Measurements from ENCODE around the gene SCN7A.

The SCN7A gene

GRCh38 chr2:166520604-166521003 is 26.6 kb upstream of the SCN7A start:
- Histone ChIP-seq H3K4me3 (ENCODE audit: low read length) (no peak overlapping the region), H3K79me2 (ENCODE audit: low read length) (no peaks in the 10 kb centered on the region), H2AFZ (ENCODE audit: low read depth, low read length) (no peak overlapping the region), H3K36me3 (replicated peaks; ENCODE audit: low read depth, low read length) (no peaks in the 10 kb centered on the region), H3K4me1 (ENCODE audit: low read length) (0 out of 2 replicates have a peak, but pooled peaks cover 6% of the 10 kb centered on the region), H4K20me1 (ENCODE audit: insufficient read depth, low read length) (no peaks in the 10 kb centered on the region), H3K27ac (ENCODE audit: low read length) (no peak overlapping the region), H3K9ac (ENCODE audit: low read length) (no peak overlapping the region), H3K27me3 (ENCODE audit: low read depth, low read length) (peaks cover 11% of the 10 kb centered on the region), H3K4me2 (ENCODE audit: low read length) (no peak overlapping the region), H3K9me3 (ENCODE audit: insufficient read depth, low read length) (no peaks in the 10 kb centered on the region)
- TF ChIP-seq, protein P1, sequence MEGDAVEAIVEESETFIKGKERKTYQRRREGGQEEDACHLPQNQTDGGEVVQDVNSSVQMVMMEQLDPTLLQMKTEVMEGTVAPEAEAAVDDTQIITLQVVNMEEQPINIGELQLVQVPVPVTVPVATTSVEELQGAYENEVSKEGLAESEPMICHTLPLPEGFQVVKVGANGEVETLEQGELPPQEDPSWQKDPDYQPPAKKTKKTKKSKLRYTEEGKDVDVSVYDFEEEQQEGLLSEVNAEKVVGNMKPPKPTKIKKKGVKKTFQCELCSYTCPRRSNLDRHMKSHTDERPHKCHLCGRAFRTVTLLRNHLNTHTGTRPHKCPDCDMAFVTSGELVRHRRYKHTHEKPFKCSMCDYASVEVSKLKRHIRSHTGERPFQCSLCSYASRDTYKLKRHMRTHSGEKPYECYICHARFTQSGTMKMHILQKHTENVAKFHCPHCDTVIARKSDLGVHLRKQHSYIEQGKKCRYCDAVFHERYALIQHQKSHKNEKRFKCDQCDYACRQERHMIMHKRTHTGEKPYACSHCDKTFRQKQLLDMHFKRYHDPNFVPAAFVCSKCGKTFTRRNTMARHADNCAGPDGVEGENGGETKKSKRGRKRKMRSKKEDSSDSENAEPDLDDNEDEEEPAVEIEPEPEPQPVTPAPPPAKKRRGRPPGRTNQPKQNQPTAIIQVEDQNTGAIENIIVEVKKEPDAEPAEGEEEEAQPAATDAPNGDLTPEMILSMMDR (IDR thresholded peaks at IDR 0.05; ENCODE audit: low read depth, low read length), result no peak
- no peak for TF ChIP-seq EZH2phosphoT487 (IDR thresholded peaks at IDR 0.05; ENCODE audit: low read depth)

- Histone ChIP-seq H3K4me3 (ENCODE audit: low read length) (no peak overlapping the region), H3K9ac (ENCODE audit: low read length) (no peak overlapping the region), H3K79me2 (ENCODE audit: low read length) (no peaks in the 10 kb centered on the region), H3K27ac (ENCODE audit: low read length) (no peak overlapping the region), H3K36me3 (replicated peaks; ENCODE audit: low read depth, low read length) (no peaks in the 10 kb centered on the region), H3K9me3 (ENCODE audit: insufficient read depth, low read length) (no peaks in the 10 kb centered on the region), H2AFZ (ENCODE audit: low read depth, low read length) (no peak overlapping the region), H3K4me1 (ENCODE audit: low read length) (0 out of 2 replicates have a peak, but pooled peaks cover 6% of the 10 kb centered on the region), H4K20me1 (ENCODE audit: insufficient read depth, low read length) (no peaks in the 10 kb centered on the region), H3K27me3 (ENCODE audit: low read depth, low read length) (peaks cover 11% of the 10 kb centered on the region), H3K4me2 (ENCODE audit: low read length) (no peak overlapping the region)
- TF ChIP-seq, protein P1 (IDR thresholded peaks at IDR 0.05; ENCODE audit: low read depth, low read length), result no peak
- no peak for TF ChIP-seq EZH2phosphoT487 (IDR thresholded peaks at IDR 0.05; ENCODE audit: low read depth)
Measured at GRCh38 chr2:166519391-166519962, 25.4 kb upstream of the SCN7A start.

DNA sequence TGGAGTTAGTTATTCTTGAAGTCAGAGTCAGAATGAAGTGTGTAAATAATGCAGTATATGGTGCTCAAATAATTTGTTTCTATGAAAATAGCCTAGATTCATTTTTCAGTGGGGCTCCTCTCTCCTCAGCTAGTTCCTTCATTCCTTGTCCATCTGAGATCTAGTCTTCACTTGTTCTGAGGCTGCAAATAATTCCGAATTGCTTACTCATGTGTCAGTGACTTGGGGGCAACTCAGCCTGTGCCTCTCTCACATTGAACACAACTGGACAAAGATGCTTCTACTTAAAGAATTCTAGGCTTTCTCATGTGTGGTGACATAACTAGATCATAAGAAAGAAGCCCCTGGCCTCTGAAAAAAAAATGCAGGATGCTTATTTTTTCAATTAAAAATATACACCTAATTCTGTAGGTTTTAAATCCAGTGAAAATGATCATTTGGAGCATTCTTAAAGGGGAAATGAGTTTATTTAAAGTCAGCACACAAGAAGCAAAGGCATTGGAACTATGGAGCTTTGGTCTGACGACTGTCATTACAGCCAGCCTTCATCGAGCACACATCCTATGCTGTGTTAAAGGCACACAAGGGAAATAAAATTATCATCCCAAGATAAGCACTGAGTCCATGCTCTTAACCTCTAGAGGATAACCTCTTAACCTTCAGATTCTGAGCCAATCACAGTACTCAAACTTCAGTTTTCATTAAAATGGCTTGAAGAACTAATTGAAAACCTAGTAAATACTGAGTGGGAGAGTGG is 24.8 kb upstream of the SCN7A start:
- Histone ChIP-seq H3K4me1 (ENCODE audit: low read length) (0 out of 2 replicates have a peak, but pooled peaks cover 6% of the 10 kb centered on the region), H2AFZ (ENCODE audit: low read depth, low read length) (no peak overlapping the region), H3K4me3 (ENCODE audit: low read length) (no peak overlapping the region), H3K9me3 (ENCODE audit: insufficient read depth, low read length) (no peaks in the 10 kb centered on the region), H3K9ac (ENCODE audit: low read length) (no peak overlapping the region), H3K27ac (ENCODE audit: low read length) (no peak overlapping the region), H3K4me2 (ENCODE audit: low read length) (no peak overlapping the region), H3K27me3 (ENCODE audit: low read depth, low read length) (peaks cover 11% of the 10 kb centered on the region), H3K79me2 (ENCODE audit: low read length) (no peaks in the 10 kb centered on the region), H4K20me1 (ENCODE audit: insufficient read depth, low read length) (no peaks in the 10 kb centered on the region), H3K36me3 (replicated peaks; ENCODE audit: low read depth, low read length) (no peaks in the 10 kb centered on the region)
- TF ChIP-seq, protein P1 (IDR thresholded peaks at IDR 0.05; ENCODE audit: low read depth, low read length), result no peak
- no peak for TF ChIP-seq EZH2phosphoT487 (IDR thresholded peaks at IDR 0.05; ENCODE audit: low read depth)

GRCh38 chr2:166517533-166518061 is 23.5 kb upstream of the SCN7A start:
- Histone ChIP-seq H3K4me3 (ENCODE audit: low read length) (no peak overlapping the region), H2AFZ (ENCODE audit: low read depth, low read length) (no peak overlapping the region), H3K9ac (ENCODE audit: low read length) (no peak overlapping the region), H3K4me2 (ENCODE audit: low read length) (no peak overlapping the region), H3K9me3 (ENCODE audit: insufficient read depth, low read length) (no peaks in the 10 kb centered on the region), H3K4me1 (ENCODE audit: low read length) (0 out of 2 replicates have a peak, but pooled peaks cover 6% of the 10 kb centered on the region), H3K27ac (ENCODE audit: low read length) (no peak overlapping the region), H3K79me2 (ENCODE audit: low read length) (no peaks in the 10 kb centered on the region), H4K20me1 (ENCODE audit: insufficient read depth, low read length) (no peaks in the 10 kb centered on the region), H3K36me3 (replicated peaks; ENCODE audit: low read depth, low read length) (no peaks in the 10 kb centered on the region), H3K27me3 (ENCODE audit: low read depth, low read length) (peaks cover 6% of the 10 kb centered on the region; the same call in 1 of the 2 replicates)
- TF ChIP-seq, protein P1 (IDR thresholded peaks at IDR 0.05; ENCODE audit: low read depth, low read length), result no peak

Data from OCI-LY3 (cell line).